HG02884 (cell line): ENCODE data around the gene IFT80.
"Not testable (repeated sequence)": the region's sequence is repeated elsewhere in the genome, so short reads cannot be mapped to it uniquely, and the experiment has no call there.

Source experiments
- ATAC-seq: cut with Tn5 transposase; IDR thresholded peaks from one replicate; pipeline ENCODE4 v1.9.1; 2021; ENCODE audit warnings: mild to moderate bottlenecking, moderate library complexity; ENCODE audit not compliant: unreplicated experiment

Gene IFT80

DNA sequence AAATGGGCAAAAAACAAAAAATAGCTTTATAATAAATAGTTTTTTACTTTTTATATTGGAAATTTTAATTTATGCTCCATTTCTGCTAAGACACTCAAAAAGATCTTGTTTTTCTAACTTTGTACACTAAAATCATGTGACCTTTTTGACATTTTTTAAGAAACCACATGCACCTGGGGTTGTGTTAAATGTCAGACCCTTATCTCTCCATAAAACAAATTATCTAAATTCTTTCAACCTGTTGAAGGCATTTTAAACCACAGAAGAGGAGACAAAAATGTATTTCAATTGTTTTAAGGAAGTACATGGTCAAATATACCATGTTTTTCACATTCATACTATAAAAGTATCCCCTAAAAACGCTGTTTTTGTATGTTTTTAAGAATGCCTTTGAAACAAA lies 29.2 kb downstream of the IFT80 start:
- ATAC-seq: no peak

DNA sequence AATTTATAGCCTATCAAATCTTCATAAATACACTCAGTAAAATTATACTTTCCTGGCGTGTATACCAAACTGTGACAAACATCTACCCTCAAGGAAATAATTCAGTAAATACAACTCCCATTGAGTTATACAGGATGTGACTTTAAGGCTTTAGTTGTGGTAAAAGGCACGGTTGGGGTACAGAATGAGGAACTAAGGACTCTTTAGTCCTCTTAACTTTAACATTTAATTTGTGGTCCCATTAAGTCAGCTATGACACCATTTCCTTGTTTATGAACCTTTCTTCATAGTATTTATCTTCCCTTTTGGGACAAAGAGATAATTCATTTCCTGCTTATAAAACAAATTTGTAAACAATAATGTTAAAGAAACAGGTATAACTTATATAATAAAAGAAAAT lies 30.2 kb downstream of the IFT80 start:
- peak; percentile 65 for ATAC-seq

DNA sequence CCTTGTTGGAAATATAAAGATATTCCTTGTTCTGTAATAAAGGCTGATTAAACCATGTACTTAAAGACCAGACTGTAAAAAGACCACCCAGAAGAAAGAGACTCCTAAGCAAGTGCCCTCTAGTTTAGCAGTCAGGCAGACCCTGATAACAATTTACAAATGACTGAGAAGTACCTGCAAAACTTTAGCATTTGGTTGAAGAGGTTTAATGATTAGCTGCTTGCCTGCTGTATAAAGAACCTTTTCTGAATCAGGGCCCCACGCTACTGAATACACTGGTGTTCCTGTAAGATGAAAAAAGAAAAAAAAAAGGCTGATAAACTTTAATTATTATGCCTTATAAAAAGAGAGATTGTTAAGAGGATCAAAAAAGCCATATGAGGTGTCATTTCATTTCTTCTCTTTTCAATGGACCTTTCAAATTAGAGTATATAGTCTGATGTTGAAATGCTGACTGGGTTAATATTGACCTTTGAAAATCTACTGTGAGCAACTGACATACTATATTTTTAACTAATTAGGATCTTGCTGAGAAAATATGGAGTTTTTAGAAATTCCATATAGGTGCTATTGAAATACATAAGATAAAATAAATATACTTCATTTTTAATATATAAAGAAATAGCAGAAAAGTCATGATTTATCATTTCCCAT lies 33.0 kb downstream of the IFT80 start:
- ATAC-seq: no peak

DNA sequence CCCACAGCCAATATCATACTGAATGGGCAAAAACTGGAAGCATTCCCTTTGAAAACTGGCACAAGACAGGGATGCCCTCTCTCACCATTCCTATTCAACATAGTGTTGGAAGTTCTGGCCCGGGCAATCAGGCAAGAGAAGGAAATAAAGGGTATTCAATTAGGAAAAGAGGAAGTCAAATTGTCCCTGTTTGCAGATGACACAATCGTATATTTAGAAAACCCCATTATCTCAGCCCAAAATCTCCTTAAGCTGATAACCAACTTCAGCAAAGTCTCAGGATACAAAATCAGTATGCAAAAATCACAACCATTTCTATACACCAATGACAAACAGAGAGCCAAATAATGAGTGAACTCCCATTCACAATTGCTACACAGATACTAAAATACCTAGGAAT lies 36.1 kb downstream of the IFT80 start:
- ATAC-seq: not testable (repeated sequence)

DNA sequence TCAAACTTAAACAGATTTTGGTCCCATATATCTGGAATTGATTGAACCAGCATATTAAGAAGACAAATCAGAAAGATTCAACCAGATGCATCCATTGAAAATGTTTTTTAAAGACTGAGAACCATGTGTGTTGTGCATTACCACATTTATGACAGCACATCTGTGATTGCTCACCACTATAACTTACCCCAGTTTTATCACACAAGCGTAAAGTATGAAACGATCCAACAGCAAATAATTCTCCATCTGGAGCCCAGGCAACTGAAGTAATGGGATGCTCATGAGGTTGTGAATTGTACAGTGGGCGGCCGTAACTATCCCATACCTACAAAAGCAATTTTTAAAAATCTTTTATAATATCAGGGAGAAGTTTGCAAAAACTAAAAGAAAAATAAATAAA lies 43.2 kb downstream of the IFT80 start:
- no peak for ATAC-seq

DNA sequence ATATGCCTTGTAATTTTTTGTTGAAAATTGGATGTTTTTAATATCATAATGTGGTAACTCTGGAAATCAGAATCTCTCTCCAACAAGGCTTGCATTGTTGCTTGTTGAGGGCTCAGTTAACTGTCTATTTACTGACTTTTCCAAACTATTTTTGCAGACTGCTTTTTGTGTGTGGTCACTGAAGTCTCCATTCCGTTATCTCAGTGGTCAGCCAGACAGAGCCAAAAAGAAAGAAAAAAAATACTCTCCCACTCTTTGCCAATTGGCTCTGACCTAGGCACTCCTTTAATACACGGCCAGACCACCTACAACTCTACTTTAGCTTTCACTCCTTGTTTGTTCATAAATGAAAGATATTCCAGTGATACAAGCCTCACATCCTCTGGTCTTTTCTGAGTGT lies 52.5 kb downstream of the IFT80 start:
- no peak for ATAC-seq

DNA sequence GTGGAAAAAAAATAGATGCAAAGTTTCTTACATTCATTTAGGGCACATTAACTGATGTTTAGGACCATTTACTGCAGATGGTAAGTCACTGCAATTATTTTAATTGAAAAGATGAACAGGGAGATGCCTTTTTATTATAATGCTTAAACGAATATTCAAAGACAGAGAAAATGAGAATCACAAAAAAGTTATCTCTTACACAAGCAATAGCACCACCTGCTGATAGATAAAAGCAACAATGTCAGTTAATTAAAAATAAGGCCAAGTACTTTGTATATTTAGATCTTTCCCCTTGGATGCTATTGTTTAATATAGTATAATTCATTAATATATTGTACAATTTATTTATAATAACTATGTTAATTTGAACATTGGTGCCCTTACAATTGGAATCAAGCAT lies 55.9 kb downstream of the IFT80 start:
- ATAC-seq: no peak

DNA sequence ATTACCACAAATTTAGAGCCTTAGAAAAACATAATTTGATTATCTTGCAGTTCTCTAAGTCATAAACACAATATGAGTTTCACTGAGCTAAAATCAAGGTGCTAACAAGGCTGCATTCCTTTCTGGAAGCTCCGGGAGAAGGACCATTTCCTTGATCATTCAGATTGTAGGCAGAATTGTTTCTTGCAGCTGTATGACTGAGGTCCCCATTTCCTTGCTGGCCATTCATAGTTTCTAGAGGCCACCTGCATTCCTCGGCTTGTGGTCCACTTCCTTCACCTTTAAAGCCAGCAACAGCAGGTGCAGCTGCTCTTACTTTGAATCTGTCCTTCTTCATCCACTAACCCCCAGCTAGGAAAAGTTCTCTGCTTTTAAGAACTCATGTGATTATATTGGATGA lies 58.7 kb downstream of the IFT80 start:
- ATAC-seq: no peak

DNA sequence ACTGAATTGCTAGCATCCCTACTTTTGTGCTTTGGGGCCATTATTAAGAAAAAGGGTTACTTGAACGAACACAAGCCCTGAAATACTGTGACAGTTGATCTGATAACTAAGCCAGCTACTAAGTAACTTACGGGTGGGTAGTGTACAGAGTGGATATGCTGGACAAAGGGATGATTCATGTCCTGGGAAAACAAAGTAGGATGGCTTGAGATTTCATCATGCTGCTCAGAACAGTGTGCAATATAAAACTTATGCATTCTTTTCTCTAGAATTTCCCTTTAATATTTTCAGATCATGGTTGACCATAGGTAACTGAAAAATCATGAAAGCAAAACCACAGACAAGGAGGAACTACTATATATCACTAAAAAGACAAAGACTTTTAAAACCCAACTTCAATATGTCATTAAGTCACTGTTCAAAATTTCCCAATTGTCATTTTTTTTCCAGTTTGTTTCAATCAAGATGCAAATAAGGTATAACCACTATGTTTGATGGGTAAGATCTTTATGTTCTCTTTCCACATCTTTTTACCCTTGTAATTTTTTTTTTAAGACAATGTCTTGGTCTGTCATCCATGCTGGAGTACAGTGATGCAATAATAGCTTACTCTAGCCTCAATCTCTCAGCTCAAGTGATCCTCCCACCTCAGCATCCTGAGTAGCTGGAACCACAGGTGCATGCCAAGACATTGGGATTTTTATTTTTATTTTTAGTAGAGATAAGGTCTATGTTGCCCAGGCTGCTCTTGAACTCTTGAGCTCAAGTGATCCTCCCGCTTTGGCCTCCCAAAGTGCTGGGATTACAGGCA lies 67.7 kb downstream of the IFT80 start:
- no peak for ATAC-seq

DNA sequence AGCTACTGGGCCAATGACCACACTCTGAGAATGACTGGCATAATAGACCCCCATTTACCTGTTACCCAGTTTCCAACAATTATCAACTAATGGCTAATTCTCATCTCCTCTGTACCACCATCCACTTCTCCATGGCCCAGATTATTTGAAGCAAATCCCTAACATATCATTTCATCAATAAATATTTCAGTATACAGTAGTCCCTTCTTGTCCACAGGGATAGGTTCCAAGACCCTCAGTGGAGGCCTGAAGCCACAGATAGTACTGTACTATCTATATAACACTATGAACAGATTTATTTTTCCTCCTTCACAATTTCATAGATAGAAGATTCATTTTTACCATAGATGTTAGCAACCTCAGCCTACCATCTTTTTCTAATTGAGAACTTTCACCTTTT lies 68.3 kb downstream of the IFT80 start:
- no peak for ATAC-seq

DNA sequence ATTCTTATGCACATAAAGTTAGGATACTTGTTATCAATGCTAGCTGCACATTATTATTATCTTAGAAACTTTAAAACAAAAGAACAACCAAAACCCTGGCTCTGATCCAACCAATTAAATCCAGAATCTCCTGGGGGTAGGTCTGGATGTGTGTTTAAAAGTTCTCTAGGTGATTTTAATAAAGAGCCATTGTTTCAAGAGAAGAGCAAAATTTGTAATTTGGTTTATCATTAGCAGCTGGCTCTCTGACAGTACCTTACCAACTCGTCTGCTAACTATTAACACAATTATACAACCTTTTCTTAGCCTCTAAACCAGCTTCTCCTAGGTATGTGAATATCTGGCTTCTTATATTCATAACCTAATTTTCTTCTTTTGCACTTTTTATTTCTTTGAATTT lies 68.9 kb downstream of the IFT80 start:
- no peak for ATAC-seq

DNA sequence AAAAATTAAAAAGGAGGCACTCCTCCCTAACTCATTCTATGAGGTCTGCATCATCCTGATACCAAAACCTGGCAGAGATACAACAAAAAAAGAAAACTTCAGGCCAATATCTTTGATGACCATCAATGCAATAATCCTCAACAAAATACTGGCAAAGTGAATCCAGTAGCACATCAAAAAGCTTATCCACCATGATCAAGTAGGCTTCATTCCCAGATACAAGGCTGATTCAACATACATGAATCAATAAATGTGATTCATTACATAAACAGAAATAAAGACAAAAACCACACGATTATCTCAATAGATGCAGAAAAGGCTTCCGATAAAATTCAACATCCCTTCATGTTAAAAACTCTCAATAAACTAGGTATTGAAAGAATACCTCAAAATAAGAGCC lies 72.7 kb downstream of the IFT80 start:
- ATAC-seq: not testable (repeated sequence)

DNA sequence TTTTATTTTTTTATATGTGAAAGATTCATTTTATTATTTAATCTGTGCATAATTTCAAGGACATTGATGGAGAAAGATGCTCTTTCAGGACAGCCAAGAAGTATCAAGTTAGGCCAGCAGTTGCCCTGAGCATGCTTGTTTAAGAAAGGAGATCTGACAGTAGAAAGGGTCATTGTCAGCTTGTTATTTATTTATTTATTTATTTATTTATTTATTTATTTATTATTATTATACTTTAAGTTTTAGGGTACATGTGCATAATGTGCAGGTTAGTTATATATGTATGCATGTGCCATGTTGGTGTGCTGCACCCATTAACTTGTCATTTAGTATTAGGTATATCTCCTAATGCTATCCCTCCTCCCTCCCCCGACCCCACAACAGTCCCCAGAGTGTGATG lies 77.2 kb downstream of the IFT80 start:
- not testable (repeated sequence) for ATAC-seq

DNA sequence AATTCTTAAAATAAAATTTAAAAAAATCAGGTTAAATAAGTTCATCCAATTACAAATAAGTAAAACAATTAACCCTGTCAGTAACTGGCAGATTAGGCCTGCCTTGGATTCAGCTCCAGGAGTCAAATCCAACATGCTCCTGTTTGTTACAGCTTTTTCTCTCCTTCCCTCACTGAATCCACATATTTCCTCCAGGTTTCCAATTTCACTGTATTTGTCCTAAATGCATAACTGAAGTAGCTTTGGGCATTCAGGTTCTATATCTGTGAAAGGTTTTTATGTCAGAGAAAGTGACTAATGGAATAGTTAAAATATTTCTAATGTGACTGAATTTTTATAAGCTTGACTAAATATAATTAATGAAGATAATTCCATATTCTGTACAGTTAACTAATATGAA lies 79.7 kb downstream of the IFT80 start:
- ATAC-seq: no peak

DNA sequence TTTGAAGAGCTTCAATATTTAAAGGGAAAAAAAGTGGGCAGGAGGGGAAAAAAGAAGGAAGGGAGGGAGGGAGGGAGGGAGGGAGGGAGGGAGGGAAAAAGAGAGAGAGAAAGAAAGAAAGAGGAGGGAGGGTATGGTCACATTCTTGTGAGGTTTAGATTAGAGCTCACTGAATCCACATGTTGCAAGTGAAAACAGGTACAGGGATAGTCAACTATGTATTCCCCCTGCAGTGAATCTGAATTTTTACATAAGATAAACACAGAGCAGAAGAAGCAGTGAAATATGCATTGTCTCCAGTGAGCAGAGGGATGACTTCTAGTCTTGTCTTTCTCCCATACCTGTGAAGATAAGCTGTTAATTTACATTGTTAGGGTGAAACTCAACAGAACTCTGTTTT lies 84.0 kb downstream of the IFT80 start:
- ATAC-seq: no peak

DNA sequence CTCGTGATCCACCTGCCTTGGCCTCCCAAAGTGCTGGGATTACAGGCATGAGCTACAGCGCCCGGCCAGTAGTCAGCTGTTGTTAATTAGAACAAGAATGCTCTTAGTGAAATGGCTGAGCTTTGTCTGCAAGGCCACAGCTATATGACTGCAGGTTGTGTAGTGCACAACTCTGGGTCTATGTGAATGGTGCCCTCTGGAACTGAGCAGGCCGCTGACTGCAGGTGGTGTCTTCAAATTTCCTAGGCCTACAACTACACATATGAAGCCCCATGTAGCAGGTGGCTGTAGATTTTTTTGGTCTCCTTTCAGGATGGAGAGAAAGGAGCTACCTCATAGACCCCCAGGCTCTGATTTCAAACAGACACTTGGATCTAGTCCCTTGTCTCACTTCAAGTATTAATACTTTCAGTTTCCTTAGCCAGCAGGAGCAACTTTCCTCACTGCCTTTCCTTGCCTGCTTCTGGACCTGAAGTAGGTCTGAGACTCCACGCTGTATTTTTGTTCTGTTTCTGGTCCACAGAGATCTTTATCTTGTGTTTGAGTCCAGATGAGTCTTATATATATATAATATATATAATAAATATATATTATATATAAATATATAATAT lies 86.9 kb downstream of the IFT80 start:
- ATAC-seq: no peak

DNA sequence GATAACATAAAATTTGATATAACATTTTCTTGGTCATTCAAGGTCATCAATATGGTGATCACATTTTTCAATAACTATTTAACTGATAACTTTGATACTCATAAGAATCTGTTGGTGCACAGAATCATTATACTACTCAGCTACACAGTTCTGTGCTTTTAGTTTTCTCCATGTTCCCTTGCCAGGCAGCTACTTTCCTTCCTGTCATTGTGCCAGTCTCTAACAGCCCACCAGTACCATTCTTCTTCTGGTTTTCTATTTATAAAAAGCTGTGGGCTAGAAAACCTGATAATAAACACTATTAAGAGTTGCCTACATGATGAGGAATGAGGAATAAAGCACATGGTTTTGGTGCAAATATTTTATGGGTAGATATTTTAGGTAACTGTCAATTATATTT lies 96.2 kb downstream of the IFT80 start:
- ATAC-seq: no peak

DNA sequence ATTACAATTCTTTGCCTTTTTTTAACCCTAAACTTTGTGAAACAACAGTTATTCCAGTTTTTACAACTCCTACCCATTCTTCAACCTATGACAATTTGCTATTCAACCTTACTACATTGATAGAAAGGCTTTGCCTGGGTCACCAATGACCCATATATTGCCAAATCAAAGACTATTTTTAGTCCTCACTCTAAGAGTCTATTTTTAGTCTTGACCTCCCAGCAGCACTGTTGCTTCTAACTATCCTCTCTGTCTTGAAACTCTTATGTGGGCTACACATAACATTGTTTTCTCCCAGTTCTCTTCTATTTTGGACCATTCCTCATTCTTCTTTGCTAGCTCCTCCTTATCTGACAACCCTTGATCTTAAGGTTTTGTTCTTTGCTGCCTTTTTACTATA lies 102.4 kb downstream of the IFT80 start:
- ATAC-seq: no peak

DNA sequence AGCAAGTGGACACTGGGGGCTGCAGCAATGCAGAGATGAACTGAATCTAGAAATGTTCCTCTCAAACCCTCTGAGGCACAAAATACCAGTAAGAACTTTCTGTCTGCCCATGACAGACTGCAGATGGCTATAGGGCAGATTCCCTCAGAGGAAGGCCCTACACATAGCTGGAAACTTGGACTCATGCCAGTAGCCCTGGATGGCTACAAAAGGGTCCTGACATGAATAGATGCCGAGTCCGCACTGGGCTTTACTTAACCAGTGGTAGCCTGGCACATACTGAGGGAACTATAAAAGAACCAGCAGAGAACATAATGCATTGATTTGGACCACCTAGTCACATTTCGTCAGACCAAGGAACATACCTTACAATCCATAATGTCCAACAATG lies 107.1 kb downstream of the IFT80 start:
- no peak for ATAC-seq

DNA sequence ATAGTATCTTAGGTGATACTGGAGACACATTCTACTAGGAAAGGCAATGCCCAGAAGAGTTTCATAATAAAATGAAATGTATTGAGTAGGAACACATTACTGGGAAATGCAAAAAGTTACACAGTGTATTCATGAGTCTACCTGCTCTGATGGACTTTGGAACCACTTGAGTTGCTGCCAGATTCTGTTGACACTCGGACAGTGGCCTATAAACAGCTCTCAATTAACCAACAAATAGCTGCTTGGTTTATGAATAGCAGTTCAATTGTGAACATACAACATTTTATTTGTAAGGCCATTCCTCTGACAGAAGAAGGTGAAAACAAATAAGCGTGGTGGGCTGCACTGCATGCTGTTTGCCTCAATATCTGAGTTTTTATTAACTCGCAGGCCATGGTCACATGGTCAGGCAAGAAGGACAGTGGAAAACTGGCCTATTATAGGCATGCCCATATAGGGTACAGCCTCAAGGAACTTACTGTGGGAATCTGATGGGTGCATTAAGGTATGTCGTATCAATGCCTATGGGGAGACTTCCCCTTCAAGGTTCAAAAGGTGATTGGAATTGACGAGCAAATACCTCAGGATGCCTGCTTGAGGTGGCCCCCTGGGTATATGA lies 107.6 kb downstream of the IFT80 start:
- ATAC-seq: no peak

DNA sequence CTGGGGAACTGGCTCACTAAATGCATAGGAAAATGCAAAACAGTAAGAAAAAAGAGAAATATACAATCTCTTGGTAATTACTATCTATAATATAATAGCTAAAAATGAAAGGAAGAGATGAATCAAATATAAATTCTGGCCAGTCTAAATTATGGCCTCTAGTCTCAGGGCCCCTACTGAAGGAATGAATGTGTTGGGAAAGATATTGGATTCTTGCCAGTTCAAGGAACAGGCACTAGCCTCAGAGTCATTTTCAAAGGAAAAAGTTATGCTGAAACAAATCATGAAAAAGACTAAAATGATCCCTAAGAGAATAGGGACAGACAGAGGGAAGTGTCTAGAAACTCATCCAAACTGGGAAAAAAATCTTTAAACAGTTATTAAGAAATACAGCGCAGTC lies 111.4 kb downstream of the IFT80 start:
- ATAC-seq: no peak

DNA sequence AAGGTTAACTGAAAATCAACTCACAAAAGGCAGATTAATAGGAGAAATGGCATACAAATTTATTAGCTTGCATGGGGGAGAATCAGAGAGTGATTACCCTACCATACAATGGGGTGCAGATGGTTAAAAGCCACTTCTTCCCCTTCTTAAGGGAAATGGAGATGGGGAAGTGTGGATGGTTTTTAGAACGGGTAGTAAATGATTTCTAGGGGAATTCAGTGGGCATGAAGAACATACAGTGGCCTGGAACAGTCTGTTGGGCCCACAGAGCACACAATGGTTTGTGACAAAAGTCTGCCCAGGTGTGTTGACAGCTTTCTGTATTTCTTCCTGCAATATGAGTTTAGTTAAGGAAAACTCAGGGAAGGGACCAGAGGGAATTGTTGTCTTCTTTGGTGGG lies 112.8 kb downstream of the IFT80 start:
- no peak for ATAC-seq
